Mucosa of stomach (tissue), 1 donor: ENCODE results near the gene ARPC1A.
A peak's percentile ranks its signal among the peaks of the same experiment; 100 is the strongest.
"Not testable (repeated sequence)": the region's sequence is repeated elsewhere in the genome, so short reads cannot be mapped to it uniquely, and the experiment has no call there.

Experiments
- H3K27me3 ChIP-seq: one replicate; pipeline ENCODE4 v1.7.0; 2013; ENCODE audit warnings: mild to moderate bottlenecking, low read length; ENCODE audit not compliant: control insufficient read depth, insufficient read depth
- H3K36me3 ChIP-seq: one replicate; pipeline ENCODE4 v1.7.0; 2013; ENCODE audit warnings: low read length; ENCODE audit not compliant: control insufficient read depth, insufficient read depth
- H3K4me1 ChIP-seq: one replicate; pipeline ENCODE4 v1.7.0; 2013; ENCODE audit warnings: mild to moderate bottlenecking, low read length; ENCODE audit not compliant: control insufficient read depth, insufficient read depth
- H3K4me3 ChIP-seq: one replicate; pipeline ENCODE4 v1.7.0; 2013; ENCODE audit warnings: low read length
- H3K9ac ChIP-seq: one replicate; pipeline ENCODE4 v1.7.0; 2013; ENCODE audit warnings: mild to moderate bottlenecking, low read length, moderate library complexity
- H3K9me3 ChIP-seq: one replicate; pipeline ENCODE4 v1.7.0; 2013; ENCODE audit warnings: mild to moderate bottlenecking, low read length, moderate library complexity; ENCODE audit not compliant: control insufficient read depth
- donor health status: Pancreatic carcinoma.

The ARPC1A gene

GRCh38 chr7:99305473-99306260 lies 20.0 kb upstream of the ARPC1A start:
- Histone ChIP-seq H3K4me1 (peaks cover 18% of the 10 kb centered on the region), H3K4me3 (no peak overlapping the region), H3K9ac (no peak overlapping the region), H3K9me3 (no peaks in the 10 kb centered on the region), H3K27me3 (no peaks in the 10 kb centered on the region), H3K36me3 (no peaks in the 10 kb centered on the region)

GRCh38 chr7:99308461-99309074 lies 17.1 kb upstream of the ARPC1A start:
- no peaks in the 10 kb centered on the region for H3K36me3 ChIP-seq
- peaks cover 41% of the 10 kb centered on the region for H3K4me1 ChIP-seq
- peak overlapping the region; percentile 12 for H3K9ac ChIP-seq
- H3K9me3 ChIP-seq = no peaks in the 10 kb centered on the region
- no peak overlapping the region for H3K4me3 ChIP-seq
- H3K27me3 ChIP-seq = no peaks in the 10 kb centered on the region

- no peaks in the 10 kb centered on the region for H3K27me3 ChIP-seq
Measured at GRCh38 chr7:99309111-99309510, 16.6 kb upstream of the ARPC1A start.

GRCh38 chr7:99310004-99310403 lies 15.7 kb upstream of the ARPC1A start:
- Histone ChIP-seq H3K27me3 (no peaks in the 10 kb centered on the region), H3K4me3 (no peak overlapping the region), H3K9me3 (no peaks in the 10 kb centered on the region), H3K9ac (no peak overlapping the region), H3K36me3 (no peaks in the 10 kb centered on the region), H3K4me1 (peaks cover 43% of the 10 kb centered on the region)

More at GRCh38 chr7:99309111-99309510, 16.6 kb upstream of the ARPC1A start:
- H3K9ac ChIP-seq = peak overlapping the region; percentile 12
- no peaks in the 10 kb centered on the region for H3K9me3 ChIP-seq
- no peak overlapping the region for H3K4me3 ChIP-seq
- H3K4me1 ChIP-seq = peaks cover 43% of the 10 kb centered on the region
- no peaks in the 10 kb centered on the region for H3K36me3 ChIP-seq

- no peaks in the 10 kb centered on the region for H3K36me3 ChIP-seq
- H3K4me1 ChIP-seq = peaks cover 43% of the 10 kb centered on the region
- H3K9ac ChIP-seq = no peak overlapping the region
- no peak overlapping the region for H3K4me3 ChIP-seq
- H3K9me3 ChIP-seq = no peaks in the 10 kb centered on the region
- H3K27me3 ChIP-seq = no peaks in the 10 kb centered on the region
Measured at GRCh38 chr7:99311702-99312101, 14.0 kb upstream of the ARPC1A start.

- Histone ChIP-seq H3K9me3 (no peaks in the 10 kb centered on the region), H3K9ac (peak overlapping the region; percentile 48), H3K36me3 (no peaks in the 10 kb centered on the region), H3K4me1 (peaks cover 43% of the 10 kb centered on the region), H3K4me3 (no peak overlapping the region), H3K27me3 (no peaks in the 10 kb centered on the region)
Measured at GRCh38 chr7:99312316-99313203, 13.1 kb upstream of the ARPC1A start.

- H3K27me3 ChIP-seq = no peaks in the 10 kb centered on the region
- peak overlapping the region; percentile 48 for H3K9ac ChIP-seq
- H3K4me3 ChIP-seq = no peak overlapping the region
Measured at GRCh38 chr7:99313204-99313573, 12.5 kb upstream of the ARPC1A start.

GRCh38 chr7:99314504-99314903 lies 11.2 kb upstream of the ARPC1A start:
- H3K4me1 ChIP-seq = peaks cover 28% of the 10 kb centered on the region
- no peak overlapping the region for H3K4me3 ChIP-seq
- H3K9me3 ChIP-seq = no peaks in the 10 kb centered on the region
- no peaks in the 10 kb centered on the region for H3K27me3 ChIP-seq
- no peaks in the 10 kb centered on the region for H3K36me3 ChIP-seq
- H3K9ac ChIP-seq = no peak overlapping the region

More at GRCh38 chr7:99313204-99313573, 12.5 kb upstream of the ARPC1A start:
- peaks cover 41% of the 10 kb centered on the region for H3K4me1 ChIP-seq
- H3K36me3 ChIP-seq = no peaks in the 10 kb centered on the region
- H3K9me3 ChIP-seq = no peaks in the 10 kb centered on the region

GRCh38 chr7:99320371-99320770 lies 5.3 kb upstream of the ARPC1A start:
- no peaks in the 10 kb centered on the region for H3K27me3 ChIP-seq
- no peak overlapping the region for H3K4me3 ChIP-seq
- H3K4me1 ChIP-seq = peaks cover 7% of the 10 kb centered on the region
- H3K36me3 ChIP-seq = no peaks in the 10 kb centered on the region
- no peaks in the 10 kb centered on the region for H3K9me3 ChIP-seq
- H3K9ac ChIP-seq = no peak overlapping the region

GRCh38 chr7:99322659-99323058 lies 3.0 kb upstream of the ARPC1A start:
- H3K4me1 ChIP-seq = peaks cover 14% of the 10 kb centered on the region
- H3K9me3 ChIP-seq, H3K36me3 ChIP-seq, H3K27me3 ChIP-seq, H3K4me3 ChIP-seq, H3K9ac ChIP-seq: not testable (repeated sequence)

GRCh38 chr7:99324559-99324958 lies 1.1 kb upstream of the ARPC1A start:
- H3K36me3 ChIP-seq = no peaks in the 10 kb centered on the region
- peaks cover 21% of the 10 kb centered on the region for H3K4me1 ChIP-seq
- no peak overlapping the region for H3K9ac ChIP-seq
- no peaks in the 10 kb centered on the region for H3K9me3 ChIP-seq
- no peak overlapping the region for H3K4me3 ChIP-seq
- H3K27me3 ChIP-seq = no peaks in the 10 kb centered on the region

- H3K4me3 ChIP-seq = peak overlapping the region; percentile 92
- peak overlapping the region; percentile 99 for H3K9ac ChIP-seq
- no peaks in the 10 kb centered on the region for H3K27me3 ChIP-seq
- no peaks in the 10 kb centered on the region for H3K9me3 ChIP-seq
- H3K36me3 ChIP-seq = no peaks in the 10 kb centered on the region
- peaks cover 22% of the 10 kb centered on the region for H3K4me1 ChIP-seq
Measured at GRCh38 chr7:99325001-99325493, 651 bp upstream of the ARPC1A start.
